Type B pancreatic cell (in vitro differentiated cells): ENCODE measurements around the gene HYDIN. TPM values are rescaled to one million over a fixed set of nuclear protein-coding genes. Genes with fewer than 3 reads are reported as not detected.
"Not testable (repeated sequence)": the region's sequence is repeated elsewhere in the genome, so short reads cannot be mapped to it uniquely, and the experiment has no call there.

Experiments
- DNase-seq: peaks from one replicate; pipeline ENCODE4 v3.0.0; 2021; ENCODE audit warnings: mixed read lengths; ENCODE audit not compliant: unreplicated experiment; ENCODE audit errors: extremely low spot score
- H3K27ac Mint-ChIP-seq: 2 replicates; pipeline ENCODE4 v1.8.0; 2021; ENCODE audit warnings: mild to moderate bottlenecking, mixed read lengths
- H3K27me3 Mint-ChIP-seq: 2 replicates; pipeline ENCODE4 v1.8.0; 2021; ENCODE audit warnings: mixed read lengths
- H3K36me3 Mint-ChIP-seq: 2 replicates; pipeline ENCODE4 v1.8.0; 2021; ENCODE audit warnings: mixed read lengths
- H3K4me1 Mint-ChIP-seq: one replicate; pipeline ENCODE4 v1.8.0; 2021; ENCODE audit warnings: mixed read lengths; ENCODE audit not compliant: unreplicated experiment
- H3K4me3 Mint-ChIP-seq: 2 replicates; pipeline ENCODE4 v1.8.0; 2021; ENCODE audit warnings: mild to moderate bottlenecking, mixed read lengths
- H3K9me3 Mint-ChIP-seq: 2 replicates; pipeline ENCODE4 v1.8.0; 2021; ENCODE audit warnings: mixed read lengths
- CTCF ChIP-seq: fragments of 200-600 bp; sonication (generic); conservative IDR thresholded peaks from 2 replicates; pipeline ENCODE4 v1.5.0; 2021; ENCODE audit warnings: antibody characterized with exemption, mild to moderate bottlenecking
- total RNA-seq: library from RNA; stranded (reverse); gene quantifications from 2 replicates; pipeline ENCODE4 v1.2.1, GENCODE V29; 2021; ENCODE audit warnings: low replicate concordance

The HYDIN gene
- total RNA-seq, 1 donor from 2014 or later: 19.7 TPM

- not testable (repeated sequence) for DNase-seq, H3K36me3 Mint-ChIP-seq, H3K4me3 Mint-ChIP-seq, H3K27me3 Mint-ChIP-seq, H3K4me1 Mint-ChIP-seq, H3K27ac Mint-ChIP-seq, H3K9me3 Mint-ChIP-seq
Observed at GRCh38 chr16:71028032-71028727, 202.3 kb downstream of the HYDIN start.

- not testable (repeated sequence) for H3K27ac Mint-ChIP-seq, H3K4me3 Mint-ChIP-seq, H3K4me1 Mint-ChIP-seq, H3K9me3 Mint-ChIP-seq, H3K27me3 Mint-ChIP-seq, H3K36me3 Mint-ChIP-seq, DNase-seq
Observed at GRCh38 chr16:71027511-71027910, 203.0 kb downstream of the HYDIN start.

- not testable (repeated sequence) for H3K36me3 Mint-ChIP-seq, H3K27ac Mint-ChIP-seq, DNase-seq, H3K4me1 Mint-ChIP-seq, H3K9me3 Mint-ChIP-seq, H3K27me3 Mint-ChIP-seq, H3K4me3 Mint-ChIP-seq
Observed at GRCh38 chr16:71023851-71024439, 206.6 kb downstream of the HYDIN start.

GRCh38 chr16:71021961-71022537 lies 208.5 kb downstream of the HYDIN start:
- H3K27me3 Mint-ChIP-seq, H3K9me3 Mint-ChIP-seq, H3K36me3 Mint-ChIP-seq, H3K27ac Mint-ChIP-seq, DNase-seq, H3K4me1 Mint-ChIP-seq, H3K4me3 Mint-ChIP-seq: not testable (repeated sequence)

GRCh38 chr16:71019067-71019682 lies 211.3 kb downstream of the HYDIN start:
- not testable (repeated sequence) for H3K36me3 Mint-ChIP-seq, H3K9me3 Mint-ChIP-seq, H3K4me3 Mint-ChIP-seq, H3K27ac Mint-ChIP-seq, H3K27me3 Mint-ChIP-seq, H3K4me1 Mint-ChIP-seq, DNase-seq

GRCh38 chr16:71015419-71015818 lies 215.1 kb downstream of the HYDIN start:
- H3K9me3 Mint-ChIP-seq, H3K4me1 Mint-ChIP-seq, H3K4me3 Mint-ChIP-seq, H3K27me3 Mint-ChIP-seq, H3K27ac Mint-ChIP-seq, H3K36me3 Mint-ChIP-seq, DNase-seq: not testable (repeated sequence)

- not testable (repeated sequence) for DNase-seq
Observed at GRCh38 chr16:71009440-71010223, 220.9 kb downstream of the HYDIN start.

GRCh38 chr16:71006516-71006915 lies 224.0 kb downstream of the HYDIN start:
- TF ChIP-seq CTCF: peak; percentile 20
- not testable (repeated sequence) for H3K36me3 Mint-ChIP-seq, H3K27me3 Mint-ChIP-seq, DNase-seq, H3K4me3 Mint-ChIP-seq, H3K9me3 Mint-ChIP-seq, H3K27ac Mint-ChIP-seq, H3K4me1 Mint-ChIP-seq

More at GRCh38 chr16:71009440-71010223, 220.9 kb downstream of the HYDIN start:
- not testable (repeated sequence) for H3K4me3 Mint-ChIP-seq, H3K27me3 Mint-ChIP-seq, H3K4me1 Mint-ChIP-seq, H3K36me3 Mint-ChIP-seq, H3K27ac Mint-ChIP-seq, H3K9me3 Mint-ChIP-seq
